AG10803 (cell line): ENCODE measurements around the gene SCAANT1.
A peak's percentile ranks its signal among the peaks of the same experiment; 100 is the strongest.

Experiments used
- DNase-seq: peaks from one replicate; pipeline ENCODE4 v3.0.0; 2010; ENCODE audit warnings: low read depth
- H3K4me3 ChIP-seq: 2 replicates; pipeline ENCODE4 v1.5.1; 2011; ENCODE audit warnings: mild to moderate bottlenecking, low read length, control low read depth
- CTCF ChIP-seq: conservative IDR thresholded peaks from 2 replicates; pipeline ENCODE4 v1.5.1; 2011; ENCODE audit warnings: mild to moderate bottlenecking, low read length, control low read depth, inconsistent platforms

The SCAANT1 gene

DNA sequence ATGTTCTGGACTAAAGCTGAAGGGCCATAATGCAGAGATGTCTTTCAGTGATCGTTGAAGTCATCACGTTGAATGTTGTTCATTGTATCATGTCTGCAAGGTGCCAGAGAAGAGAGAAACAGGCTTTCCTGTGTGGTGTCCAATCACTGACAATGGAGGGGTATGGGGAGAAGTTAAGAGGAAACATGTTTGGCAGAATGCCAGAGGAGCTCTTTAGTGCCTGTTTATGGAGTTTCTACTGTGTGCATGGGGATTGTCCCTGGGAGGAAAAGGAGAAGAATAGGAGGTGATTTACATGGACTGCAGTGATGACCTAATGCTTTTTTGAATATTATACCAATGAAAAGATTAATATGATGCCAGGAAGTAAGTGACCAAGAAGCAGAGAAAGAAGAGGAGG lies 11.7 kb downstream of the SCAANT1 start:
- DNase-seq = no peak
- no peak for TF ChIP-seq CTCF
- H3K4me3 ChIP-seq = no peak overlapping the region

DNA sequence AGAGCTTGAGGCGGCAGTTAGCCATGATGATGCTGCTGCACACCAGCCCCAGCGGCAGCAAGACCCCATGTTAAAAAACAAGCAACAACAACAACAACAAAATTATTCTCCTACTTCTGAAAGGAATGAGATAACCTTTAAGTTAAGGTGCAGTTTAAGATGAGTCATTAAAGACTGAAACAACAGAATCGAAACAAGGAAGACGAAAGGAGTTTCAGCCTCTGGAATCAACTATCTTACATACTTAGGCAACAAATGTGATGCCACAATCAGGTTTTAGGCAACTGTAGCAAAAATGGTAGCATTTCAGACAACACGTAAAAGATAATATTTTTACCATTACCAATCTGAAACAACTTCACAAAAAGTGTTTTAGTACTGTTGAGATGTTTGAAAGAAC lies 12.2 kb downstream of the SCAANT1 start:
- no peak for DNase-seq
- TF ChIP-seq CTCF = no peak
- H3K4me3 ChIP-seq = no peak overlapping the region

DNA sequence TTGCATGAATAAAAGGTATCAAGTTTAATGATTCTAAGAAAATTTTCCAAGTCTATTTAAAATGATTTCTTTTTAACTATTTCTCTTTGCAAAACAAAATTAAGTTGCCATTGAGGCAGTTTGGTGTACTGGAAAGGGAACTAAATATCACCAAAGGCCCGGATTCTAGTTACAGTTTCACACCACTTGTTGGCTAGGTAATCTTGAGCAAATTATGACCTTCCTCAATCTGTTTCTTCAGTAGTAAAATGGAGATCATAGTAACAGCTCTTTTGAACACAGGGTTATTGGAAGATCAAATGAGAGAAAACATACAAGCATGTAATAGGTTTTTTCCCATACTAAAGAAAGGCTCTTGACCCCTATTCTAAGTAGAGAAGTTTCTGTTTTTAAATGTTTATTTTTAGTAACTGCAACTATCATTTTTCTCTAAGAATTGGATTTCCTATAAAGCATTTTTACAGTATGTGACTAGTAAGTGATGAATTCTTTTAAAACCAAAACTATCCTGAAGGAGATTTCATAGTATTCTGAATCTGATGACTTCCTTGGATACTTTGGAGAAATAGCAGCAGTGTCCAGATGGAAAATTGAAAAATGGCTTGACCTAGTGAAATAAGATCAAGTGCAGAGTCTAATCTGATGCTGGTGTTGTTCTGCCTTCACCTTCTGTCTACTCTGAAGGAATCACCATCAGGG lies 15.7 kb downstream of the SCAANT1 start:
- peak; percentile 34 for DNase-seq
- no peak for TF ChIP-seq CTCF
- no peak overlapping the region for H3K4me3 ChIP-seq

GRCh38 chr3:63895422-63896189 lies 16.6 kb downstream of the SCAANT1 start:
- no peak for TF ChIP-seq CTCF
- H3K4me3 ChIP-seq = no peak overlapping the region
- no peak for DNase-seq

DNA sequence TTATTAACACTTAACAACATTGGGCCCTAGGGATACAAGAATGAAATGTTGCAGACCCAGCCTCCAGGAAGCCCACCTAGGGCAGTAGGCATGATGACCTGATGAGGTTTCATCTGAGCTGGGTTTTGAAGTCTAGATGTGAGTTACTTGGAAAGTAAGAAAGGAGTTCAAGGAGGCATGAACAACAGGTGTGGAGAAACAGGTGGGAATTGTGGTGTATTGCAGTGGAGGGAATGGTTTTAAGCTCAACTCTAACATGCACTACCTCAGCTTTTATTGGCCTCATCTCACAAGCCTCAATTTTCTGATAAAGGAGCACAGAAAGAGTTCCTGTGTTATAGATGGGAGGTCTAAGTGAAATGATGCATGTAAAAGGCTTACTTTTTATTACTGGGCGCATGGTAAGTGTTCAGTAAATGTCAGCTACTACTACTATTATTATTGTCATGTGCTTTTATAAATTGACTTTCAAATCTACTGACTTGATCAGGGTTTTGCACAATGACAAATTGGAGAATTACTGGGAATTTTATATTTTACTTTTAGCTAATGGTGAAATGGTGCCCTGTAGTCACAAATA lies 19.3 kb downstream of the SCAANT1 start:
- no peak for TF ChIP-seq CTCF
- no peak for DNase-seq
- no peak overlapping the region for H3K4me3 ChIP-seq

DNA sequence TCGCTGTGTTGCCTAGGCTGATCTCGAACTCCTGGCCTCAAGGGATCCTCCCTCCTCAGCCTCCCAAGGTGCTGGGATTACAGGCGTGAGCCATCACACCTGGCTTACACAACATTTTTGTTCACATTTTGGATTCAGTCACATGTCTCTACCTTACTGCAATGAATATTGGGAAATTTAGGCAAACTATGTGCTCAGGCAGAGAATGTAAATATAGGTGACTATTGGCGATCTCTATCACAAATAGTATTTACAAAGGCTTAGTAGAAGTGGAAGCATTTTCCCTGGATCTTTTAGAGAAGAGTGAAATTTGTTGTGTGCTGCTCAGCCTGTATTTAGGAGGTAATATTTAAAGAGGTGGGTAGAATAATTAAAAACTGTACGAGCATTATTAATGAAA lies 20.7 kb downstream of the SCAANT1 start:
- no peak overlapping the region for H3K4me3 ChIP-seq
- no peak for TF ChIP-seq CTCF
- DNase-seq = no peak
